Calu3 (cell line): Measurements from ENCODE around the gene FRMPD4. TPM values are rescaled to one million over a fixed set of nuclear protein-coding genes. Genes with fewer than 3 reads are reported as not detected.

Experiments
- BruUV-seq: library from RNA; stranded (reverse); fragments of 400-500 nt; replicated peaks from 2 replicates; lab custom pipeline; 2021; lab: Mats Ljungman, UMichigan
- CTCF ChIA-PET: fragments of 300-600 bp; sonication (Branson Sonifier 250); formaldehyde crosslinking; loops from one replicate; lab custom pipeline; 2022; ENCODE audit warnings: antibody characterized with exemption; lab: Charles Lee
- DNase-seq: peaks from one replicate; pipeline ENCODE4 v3.0.0; 2022
- H3K27ac Mint-ChIP-seq: one replicate; pipeline ENCODE4 v1.8.0; 2022; ENCODE audit warnings: mixed read lengths; ENCODE audit not compliant: unreplicated experiment
- H3K27me3 Mint-ChIP-seq: one replicate; pipeline ENCODE4 v1.8.0; 2022; ENCODE audit warnings: mixed read lengths; ENCODE audit not compliant: unreplicated experiment
- H3K36me3 Mint-ChIP-seq: one replicate; pipeline ENCODE4 v1.8.0; 2022; ENCODE audit warnings: mild to moderate bottlenecking, moderate library complexity, mixed read lengths; ENCODE audit not compliant: insufficient read depth, unreplicated experiment
- H3K4me1 Mint-ChIP-seq: one replicate; pipeline ENCODE4 v1.8.0; 2022; ENCODE audit warnings: mild to moderate bottlenecking, low read depth, mixed read lengths; ENCODE audit not compliant: unreplicated experiment
- H3K4me3 Mint-ChIP-seq: one replicate; pipeline ENCODE4 v1.8.0; 2022; ENCODE audit warnings: mild to moderate bottlenecking, low read depth, moderate library complexity, mixed read lengths; ENCODE audit not compliant: unreplicated experiment
- H3K9me3 Mint-ChIP-seq: one replicate; pipeline ENCODE4 v1.8.0; 2022; ENCODE audit warnings: low read depth, mixed read lengths; ENCODE audit not compliant: unreplicated experiment
- intact Hi-C: fragments of 100-400 bp; cut with micrococcal nuclease; formaldehyde crosslinking; loops from one replicate; pipeline ENCODE4 v1.10.0; 2022; ENCODE audit not compliant: unreplicated experiment
- total RNA-seq: library from RNA; stranded (reverse); gene quantifications from 2 replicates; pipeline ENCODE4 v1.2.3, GENCODE V29; 2022
- TF ChIP-seq, protein P1 (sequence below): fragments of 200-600 bp; IDR thresholded peaks from one replicate; pipeline ENCODE4 v1.8.0; 2022; ENCODE audit warnings: antibody characterized with exemption; ENCODE audit not compliant: unreplicated experiment

The FRMPD4 gene
- total RNA-seq, 1 experiment from 2014 or later, result not detected

DNA sequence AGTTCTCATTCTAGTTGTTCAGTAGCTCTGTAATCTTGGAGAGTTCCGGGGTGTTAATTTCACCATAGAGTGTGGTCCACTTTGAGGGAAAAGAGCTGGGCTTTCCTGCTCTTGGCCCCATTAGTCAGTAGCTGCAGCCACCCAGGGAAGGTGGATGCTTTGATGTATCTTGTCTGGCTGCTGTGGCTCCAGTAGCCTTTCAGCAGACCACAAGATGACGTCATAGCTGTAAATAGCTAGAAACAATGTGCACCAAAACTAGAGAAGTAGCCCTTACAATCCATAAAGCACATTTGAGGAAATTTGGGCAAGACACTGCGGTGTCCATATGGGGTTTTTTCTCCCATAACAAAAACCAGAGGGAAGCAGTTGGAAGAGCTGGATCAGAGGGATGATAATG, 620.0 kb downstream of the FRMPD4 start:
- TF ChIP-seq, protein P1, sequence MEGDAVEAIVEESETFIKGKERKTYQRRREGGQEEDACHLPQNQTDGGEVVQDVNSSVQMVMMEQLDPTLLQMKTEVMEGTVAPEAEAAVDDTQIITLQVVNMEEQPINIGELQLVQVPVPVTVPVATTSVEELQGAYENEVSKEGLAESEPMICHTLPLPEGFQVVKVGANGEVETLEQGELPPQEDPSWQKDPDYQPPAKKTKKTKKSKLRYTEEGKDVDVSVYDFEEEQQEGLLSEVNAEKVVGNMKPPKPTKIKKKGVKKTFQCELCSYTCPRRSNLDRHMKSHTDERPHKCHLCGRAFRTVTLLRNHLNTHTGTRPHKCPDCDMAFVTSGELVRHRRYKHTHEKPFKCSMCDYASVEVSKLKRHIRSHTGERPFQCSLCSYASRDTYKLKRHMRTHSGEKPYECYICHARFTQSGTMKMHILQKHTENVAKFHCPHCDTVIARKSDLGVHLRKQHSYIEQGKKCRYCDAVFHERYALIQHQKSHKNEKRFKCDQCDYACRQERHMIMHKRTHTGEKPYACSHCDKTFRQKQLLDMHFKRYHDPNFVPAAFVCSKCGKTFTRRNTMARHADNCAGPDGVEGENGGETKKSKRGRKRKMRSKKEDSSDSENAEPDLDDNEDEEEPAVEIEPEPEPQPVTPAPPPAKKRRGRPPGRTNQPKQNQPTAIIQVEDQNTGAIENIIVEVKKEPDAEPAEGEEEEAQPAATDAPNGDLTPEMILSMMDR, result no peak
- CTCF ChIA-PET, result no interaction called here
- no TSS peak for BruUV-seq
- Mint-ChIP-seq H3K4me3 (no peak overlapping the region), H3K27ac (no peak overlapping the region), H3K36me3 (no peaks in the 10 kb centered on the region), H3K4me1 (no peaks in the 10 kb centered on the region), H3K27me3 (peaks cover 27% of the 10 kb centered on the region), H3K9me3 (no peaks in the 10 kb centered on the region)
- DNase-seq, result no peak
- intact Hi-C loops, result no loop called here

DNA sequence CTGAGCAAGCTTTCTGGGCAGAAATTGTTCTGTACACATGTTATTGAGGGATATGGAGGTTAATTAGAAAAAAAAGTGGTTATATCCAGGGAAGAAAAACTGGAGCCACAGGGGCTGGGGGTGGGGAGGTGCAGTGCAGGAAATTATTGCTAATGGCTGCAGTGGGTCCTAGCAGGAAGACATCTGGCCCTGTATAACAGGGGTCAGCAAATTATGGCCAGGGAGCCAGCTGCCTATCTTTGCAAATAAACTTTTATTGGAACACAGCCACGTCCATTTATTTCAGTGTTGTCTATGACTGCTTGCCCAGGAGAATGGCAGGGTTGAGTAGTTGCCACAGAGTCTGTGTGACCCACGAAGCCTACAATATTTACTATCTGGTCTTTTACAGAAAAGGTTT, 629.6 kb downstream of the FRMPD4 start:
- TF ChIP-seq, protein P1, result no peak
- H3K27me3 Mint-ChIP-seq, result peaks cover 2% of the 10 kb centered on the region
- no peaks in the 10 kb centered on the region for H3K4me1 Mint-ChIP-seq
- H3K27ac Mint-ChIP-seq, result no peak overlapping the region
- CTCF ChIA-PET, result no interaction called here
- BruUV-seq, result no TSS peak
- no peak for DNase-seq
- no peak overlapping the region for H3K4me3 Mint-ChIP-seq
- no peaks in the 10 kb centered on the region for H3K36me3 Mint-ChIP-seq
- intact Hi-C loops, result no loop called here
- H3K9me3 Mint-ChIP-seq, result no peaks in the 10 kb centered on the region

DNA sequence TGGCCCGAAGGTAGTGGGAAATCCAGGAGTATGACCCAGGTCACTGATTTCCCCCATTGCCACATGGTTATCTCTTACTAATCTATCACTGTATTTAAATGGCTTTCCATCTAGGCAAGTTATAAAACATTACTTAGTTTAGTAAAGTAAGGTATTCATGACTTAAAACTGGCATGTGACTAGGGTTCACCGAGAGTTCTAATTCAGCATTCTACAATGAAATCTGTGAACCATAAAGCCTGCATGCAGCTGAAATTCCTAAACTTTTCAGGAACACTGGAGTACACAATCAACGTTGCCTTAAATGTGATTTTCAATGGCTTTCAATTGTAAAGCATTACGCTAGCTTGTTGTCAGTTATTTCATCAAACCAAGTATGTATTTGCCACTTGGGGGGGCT, 630.2 kb downstream of the FRMPD4 start:
- TF ChIP-seq, protein P1, result no peak
- no peaks in the 10 kb centered on the region for H3K36me3 Mint-ChIP-seq
- CTCF ChIA-PET, result no interaction called here
- no peaks in the 10 kb centered on the region for H3K4me1 Mint-ChIP-seq
- H3K27me3 Mint-ChIP-seq, result peaks cover 9% of the 10 kb centered on the region
- no peak overlapping the region for H3K4me3 Mint-ChIP-seq
- no peak overlapping the region for H3K27ac Mint-ChIP-seq
- no peaks in the 10 kb centered on the region for H3K9me3 Mint-ChIP-seq
- intact Hi-C loops, result no loop called here
- BruUV-seq, result no TSS peak
- DNase-seq, result no peak

- no TSS peak for BruUV-seq
- Mint-ChIP-seq H3K27ac (no peak overlapping the region), H3K4me1 (no peaks in the 10 kb centered on the region), H3K4me3 (no peak overlapping the region), H3K27me3 (peaks cover 12% of the 10 kb centered on the region), H3K36me3 (no peaks in the 10 kb centered on the region), H3K9me3 (no peaks in the 10 kb centered on the region)
- TF ChIP-seq, protein P1, result no peak
- intact Hi-C loops, result loop anchor here (1.0 to 10.0 kb wide), 3 partner anchors 68 to 686 kb away; no protein-coding TSS in a partner anchor
- DNase-seq, result no peak
- CTCF ChIA-PET, result interaction anchor here (1.4 to 1.9 kb wide), 3 partner anchors 21 to 690 kb away, joined by 3 to 9 read pairs (median 4); partner anchors contain the start of gene PRPS2
These were observed 632.2 kb downstream of the FRMPD4 start for GRCh38 chrX:12770440-12770839.
